Liver (tissue), 9 donors: ENCODE data around the gene ARHGEF9. TPM values are rescaled to one million over a fixed set of nuclear protein-coding genes. Genes with fewer than 3 reads are reported as not detected.

ENCODE experiments used
- DNase-seq: peaks from one replicate; pipeline ENCODE4 v3.0.0-alpha.2; 2017; ENCODE audit warnings: low spot score
- H3K27ac ChIP-seq, 2 donors: one replicate each; pipeline ENCODE4 v1.7.0; 2013; ENCODE audit warnings: inconsistent platforms in 2 of 2, low read length in 2 of 2, control low read depth in 1 of 2, low read depth in 1 of 2, mild to moderate bottlenecking in 1 of 2
- H3K27me3 ChIP-seq, 4 donors: one replicate each; pipeline versions ENCODE4 v1.6.1 to v1.7.0; 2013; ENCODE audit warnings: low read length in 3 of 4, inconsistent platforms in 1 of 4, mild to moderate bottlenecking in 1 of 4, moderate library complexity in 1 of 4; ENCODE audit not compliant: control insufficient read depth in 4 of 4, insufficient read depth in 4 of 4
- H3K36me3 ChIP-seq, 4 donors: one replicate each; pipeline versions ENCODE4 v1.6.1 to v1.7.0; 2013; ENCODE audit warnings: low read length in 3 of 4, mild to moderate bottlenecking in 3 of 4, low read depth in 1 of 4, moderate library complexity in 1 of 4; ENCODE audit not compliant: control insufficient read depth in 4 of 4, insufficient read depth in 3 of 4
- H3K4me1 ChIP-seq, 4 donors: one replicate each; pipeline versions ENCODE4 v1.6.1 to v1.7.0; 2013; ENCODE audit warnings: low read length in 3 of 4, mild to moderate bottlenecking in 3 of 4, moderate library complexity in 1 of 4; ENCODE audit not compliant: control insufficient read depth in 4 of 4, insufficient read depth in 4 of 4
- H3K4me3 ChIP-seq, 3 donors: one replicate each; pipeline versions ENCODE4 v1.6.1 to v1.7.0; 2013; ENCODE audit warnings: low read length in 3 of 3, control low read depth in 1 of 3, low read depth in 1 of 3, mild to moderate bottlenecking in 1 of 3
- H3K9ac ChIP-seq, 2 donors: one replicate each; pipeline ENCODE4 v1.7.0; 2013; ENCODE audit warnings: low read length in 2 of 2, mild to moderate bottlenecking in 2 of 2, moderate library complexity in 2 of 2, control low read depth in 1 of 2, low read depth in 1 of 2
- H3K9me3 ChIP-seq, 4 donors: one replicate each; pipeline versions ENCODE4 v1.6.1 to v1.7.0; 2013; ENCODE audit warnings: low read length in 3 of 4; ENCODE audit not compliant: control insufficient read depth in 4 of 4
- ATF3 ChIP-seq: IDR thresholded peaks from 2 replicates; pipeline ENCODE4 v1.6.1; 2016; ENCODE audit warnings: antibody characterized with exemption
- EGR1 ChIP-seq, 2 donors: IDR thresholded peaks; 2 replicates each; pipeline ENCODE4 v1.6.1; 2016 to 2018; ENCODE audit warnings: antibody characterized with exemption in 2 of 2, low read depth in 2 of 2
- FOXA1 ChIP-seq: IDR thresholded peaks from 2 replicates; pipeline ENCODE4 v1.6.1; 2016; ENCODE audit warnings: antibody characterized with exemption
- GABPA ChIP-seq, 2 donors: IDR thresholded peaks in 1 of 2; conservative IDR thresholded peaks in 1 of 2; 2 replicates each; pipeline ENCODE4 v1.6.1; 2016; ENCODE audit warnings: antibody characterized with exemption in 2 of 2, mild to moderate bottlenecking in 1 of 2, moderate library complexity in 1 of 2
- HNF4A ChIP-seq, 2 donors: conservative IDR thresholded peaks; 2 replicates each; pipeline ENCODE4 v1.6.1; 2016; ENCODE audit warnings: antibody characterized with exemption in 2 of 2, mild to moderate bottlenecking in 2 of 2
- HNF4G ChIP-seq: IDR thresholded peaks from 2 replicates; pipeline ENCODE4 v1.6.1; 2016; ENCODE audit warnings: antibody characterized with exemption
- JUND ChIP-seq, 2 donors: IDR thresholded peaks; 2 replicates each; pipeline ENCODE4 v1.6.1; 2016; ENCODE audit warnings: antibody characterized with exemption in 2 of 2
- MAX ChIP-seq: IDR thresholded peaks from 2 replicates; pipeline ENCODE4 v1.6.1; 2016; ENCODE audit warnings: antibody characterized with exemption
- NR2F2 ChIP-seq: IDR thresholded peaks from 2 replicates; pipeline ENCODE4 v1.6.1; 2016; ENCODE audit warnings: antibody characterized with exemption
- RAD21 ChIP-seq, 2 donors: IDR thresholded peaks; 2 replicates each; pipeline ENCODE4 v1.6.1; 2016; ENCODE audit warnings: antibody characterized with exemption in 2 of 2, mild to moderate bottlenecking in 2 of 2
- REST ChIP-seq: IDR thresholded peaks from 2 replicates; pipeline ENCODE4 v1.6.1; 2016; ENCODE audit warnings: antibody characterized with exemption, mild to moderate bottlenecking
- RXRA ChIP-seq, 2 donors: IDR thresholded peaks; 2 replicates each; pipeline ENCODE4 v1.6.1; 2017 to 2018; ENCODE audit warnings: antibody characterized with exemption in 2 of 2, mild to moderate bottlenecking in 1 of 2
- SP1 ChIP-seq: IDR thresholded peaks from 2 replicates; pipeline ENCODE4 v1.6.1; 2018; ENCODE audit warnings: antibody characterized with exemption, mild to moderate bottlenecking
- TAF1 ChIP-seq: conservative IDR thresholded peaks from 2 replicates; pipeline ENCODE4 v1.6.1; 2016; ENCODE audit warnings: antibody characterized with exemption, mild to moderate bottlenecking
- YY1 ChIP-seq: IDR thresholded peaks from 2 replicates; pipeline ENCODE4 v1.6.1; 2016; ENCODE audit warnings: antibody characterized with exemption, mild to moderate bottlenecking
- ZBTB33 ChIP-seq: IDR thresholded peaks from 2 replicates; pipeline ENCODE4 v1.6.1; 2016; ENCODE audit warnings: antibody characterized with exemption
- WGBS: extraction: QIAGEN DNeasy Blood & Tissue Kit; methylation state at CpG from one replicate; pipeline ENCODE4 v1.1.7; 2013; 5-methylcytosine and 5-hydroxymethylcytosine counted together
- polyA plus RNA-seq, 2 donors: library from polyadenylated mRNA; stranded (reverse) in 1 of 2; unstranded in 1 of 2; fragments of 200-250 nt in 1 of 2; fragments of >200 nt in 1 of 2; fragmentation: Nextera tagmentation in 1 of 2; extraction: Ambion mirVana in 1 of 2; gene quantifications; one replicate each; pipeline versions ENCODE4 v1.2.1 to v1.2.3, GENCODE V29; 2013 to 2015
- total RNA-seq, 2 donors: library from RNA; depleted of rRNA; stranded (reverse); fragments of >200 nt; gene quantifications; one replicate each; pipeline ENCODE4 v1.2.3, GENCODE V29; 2014
- donor health status: healthy.
- donor health status: healthy.
- donor health status: healthy.
- donor health status: healthy.
- donor health status: healthy.

Gene ARHGEF9
- total and polyA plus RNA-seq, 4 donors = 2.1 to 9.0 (median 6.2) TPM

- no peak overlapping the region for H3K27ac ChIP-seq
- 44% methylated on average over 4 of the region's 4 CpGs for WGBS
- no peaks in the 10 kb centered on the region for H3K9me3 ChIP-seq
- no peaks in the 10 kb centered on the region for H3K27me3 ChIP-seq
- no peak overlapping the region for H3K9ac ChIP-seq
- H3K4me1 ChIP-seq = peaks cover 0 to 6% (median 0%) of the 10 kb centered on the region in 4 donors
- no peak for TF ChIP-seq HNF4G
- TF ChIP-seq FOXA1 = no peak
- no peak for TF ChIP-seq GABPA (IDR thresholded peaks at IDR 0.05 in 1 of 2, conservative IDR thresholded peaks at IDR 0.05 in 1 of 2)
- no peak for TF ChIP-seq TAF1
- TF ChIP-seq EGR1 (IDR thresholded peaks at IDR 0.05; ENCODE audit: low read depth in 2 of 2) = no peak
- DNase-seq = no peak
- no peaks in the 10 kb centered on the region for H3K36me3 ChIP-seq
- H3K4me3 ChIP-seq = peak overlapping the region in 1 of 3 donors; percentile 49
Observed at GRCh38 chrX:63785708-63786040, 660 bp upstream of the ARHGEF9 start.

GRCh38 chrX:63784346-63784901 lies 590 bp downstream of the ARHGEF9 start:
- H3K9me3 ChIP-seq = no peaks in the 10 kb centered on the region
- peaks cover 0 to 6% (median 0%) of the 10 kb centered on the region in 4 donors for H3K4me1 ChIP-seq
- H3K27ac ChIP-seq = no peak overlapping the region
- no peak for TF ChIP-seq YY1
- TF ChIP-seq ZBTB33 = no peak
- no peak for TF ChIP-seq HNF4A (conservative IDR thresholded peaks at IDR 0.05)
- no peak for TF ChIP-seq EGR1 (IDR thresholded peaks at IDR 0.05; ENCODE audit: low read depth in 2 of 2)
- TF ChIP-seq SP1 = no peak
- no peak for TF ChIP-seq JUND (IDR thresholded peaks at IDR 0.05)
- no peak for TF ChIP-seq ATF3
- no peak for TF ChIP-seq MAX
- TF ChIP-seq FOXA1 = no peak
- no peak for TF ChIP-seq RXRA (IDR thresholded peaks at IDR 0.05)
- TF ChIP-seq RAD21 (IDR thresholded peaks at IDR 0.05) = no peak
- TF ChIP-seq NR2F2 = no peak
- TF ChIP-seq GABPA (IDR thresholded peaks at IDR 0.05 in 1 of 2, conservative IDR thresholded peaks at IDR 0.05 in 1 of 2) = no peak
- no peak for TF ChIP-seq REST
- DNase-seq = no peak
- 54% methylated on average over 4 of the region's 4 CpGs for WGBS
- no peaks in the 10 kb centered on the region for H3K27me3 ChIP-seq
- H3K9ac ChIP-seq = no peak overlapping the region
- peak overlapping the region in 1 of 3 donors; percentile 49 for H3K4me3 ChIP-seq
- no peaks in the 10 kb centered on the region for H3K36me3 ChIP-seq
